ENCODE measurements around the gene MIEF2.

GRCh38 chr17:18285296-18285695, 24.8 kb downstream of the MIEF2 start:
- no peak for TF ChIP-seq CTCF (IDR thresholded peaks at IDR 0.05)
- no peak for TF ChIP-seq RCOR1 (IDR thresholded peaks at IDR 0.05; ENCODE audit: low read length)
- TF ChIP-seq RAD21 (IDR thresholded peaks at IDR 0.05; ENCODE audit: low read length), result no peak
- TF ChIP-seq NRF1 (IDR thresholded peaks at IDR 0.05; ENCODE audit: low read depth, low read length), result no peak
- no peak for TF ChIP-seq EP300 (IDR thresholded peaks at IDR 0.05; ENCODE audit: borderline replicate concordance in 1 of 2, low read depth in 1 of 2, low read length in 1 of 2)
- no peak for TF ChIP-seq GATA2 (CRISPR knock-in tag; IDR thresholded peaks at IDR 0.05)
- TF ChIP-seq NFIC (IDR thresholded peaks at IDR 0.05; ENCODE audit: borderline replicate concordance), result no peak
- no peak for TF ChIP-seq TCF12 (IDR thresholded peaks at IDR 0.05)
- no peak for TF ChIP-seq TAF1 (IDR thresholded peaks at IDR 0.05; ENCODE audit: borderline replicate concordance, low read depth, low read length)
- no peak for TF ChIP-seq REST (IDR thresholded peaks at IDR 0.05; ENCODE audit: low read depth, low read length)
- no peak for TF ChIP-seq EZH2phosphoT487 (IDR thresholded peaks at IDR 0.05; ENCODE audit: borderline replicate concordance, low read depth)
- TF ChIP-seq YY1 (IDR thresholded peaks at IDR 0.05; ENCODE audit: low read depth), result no peak
- no peak for TF ChIP-seq FOSL2 (IDR thresholded peaks at IDR 0.05; ENCODE audit: borderline replicate concordance, low read depth)

All from SK-N-SH (cell line).